A172 (cell line): ENCODE measurements around the gene ACE2. TPM values are rescaled to one million over a fixed set of nuclear protein-coding genes. Genes with fewer than 3 reads are reported as not detected.

ENCODE experiments used
- DNase-seq: peaks from one replicate; pipeline ENCODE4 v3.0.0-alpha.2; 2015; ENCODE audit warnings: low spot score
- total RNA-seq: library from RNA; depleted of rRNA; stranded (reverse); fragments of >200 nt; shearing (Covaris generic); gene quantifications from 2 replicates; pipeline ENCODE4 v1.2.3, GENCODE V29; 2014; rRNA removed

ACE2 gene
- total RNA-seq, 1 experiment from 2014 or later: not detected

- peak; percentile 23 for DNase-seq
Measured at GRCh38 chrX:15511563-15511962, 89.2 kb downstream of the ACE2 start.

Other genes starting within 250 kb of the ACE2 start
- 0.12 TPM in 1 of 2 replicates, not detected in the other for gene VEGFD, start 216.5 kb downstream of the ACE2 start, total RNA-seq
- gene PIR, start 107.6 kb downstream of the ACE2 start, total RNA-seq: 46.9 and 61.1 TPM in 2 replicates
- gene BMX, start 100.2 kb downstream of the ACE2 start, total RNA-seq: 0.07 TPM in 1 of 2 replicates, not detected in the other
- gene CLTRN, start 63.8 kb upstream of the ACE2 start, total RNA-seq: 0.24 TPM in 1 of 2 replicates, not detected in the other
- 3.1 and 5.7 TPM in 2 replicates for gene CA5B, start 137.3 kb upstream of the ACE2 start, total RNA-seq
- 5.5 and 8.0 TPM in 2 replicates for gene ZRSR2, start 189.5 kb upstream of the ACE2 start, total RNA-seq